GM18907 (cell line): ENCODE results near the gene STAT1.

Experiments
- ATAC-seq: cut with Tn5 transposase; IDR thresholded peaks from one replicate; pipeline ENCODE4 v1.9.1; 2021; ENCODE audit warnings: mild to moderate bottlenecking, moderate library complexity; ENCODE audit not compliant: unreplicated experiment

STAT1 gene

GRCh38 chr2:191032588-191033429 is 18.8 kb upstream of the STAT1 start:
- ATAC-seq, result no peak

DNA sequence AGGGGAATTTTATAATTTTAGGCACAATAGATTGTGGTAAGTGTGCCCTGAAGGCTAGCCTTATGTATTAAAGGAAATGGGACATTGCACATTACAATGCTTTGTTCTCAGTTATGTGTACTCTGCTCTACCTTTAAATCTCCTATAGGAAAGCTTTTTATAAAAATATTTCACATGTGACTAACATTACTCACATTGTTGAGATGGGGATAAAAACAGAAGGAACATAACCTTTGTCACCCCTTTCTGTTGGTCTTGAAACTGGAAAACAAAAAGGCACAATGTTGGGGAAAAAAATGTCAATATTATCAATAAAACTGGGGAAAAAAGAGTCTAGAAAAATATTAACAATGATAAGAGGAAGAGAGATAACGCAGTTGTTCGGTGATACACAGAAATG is 17.3 kb upstream of the STAT1 start:
- ATAC-seq, result no peak

GRCh38 chr2:191030521-191031154 is 16.7 kb upstream of the STAT1 start:
- ATAC-seq, result peak; percentile 90

- no peak for ATAC-seq
Observed at GRCh38 chr2:191029280-191029950, 15.4 kb upstream of the STAT1 start.

DNA sequence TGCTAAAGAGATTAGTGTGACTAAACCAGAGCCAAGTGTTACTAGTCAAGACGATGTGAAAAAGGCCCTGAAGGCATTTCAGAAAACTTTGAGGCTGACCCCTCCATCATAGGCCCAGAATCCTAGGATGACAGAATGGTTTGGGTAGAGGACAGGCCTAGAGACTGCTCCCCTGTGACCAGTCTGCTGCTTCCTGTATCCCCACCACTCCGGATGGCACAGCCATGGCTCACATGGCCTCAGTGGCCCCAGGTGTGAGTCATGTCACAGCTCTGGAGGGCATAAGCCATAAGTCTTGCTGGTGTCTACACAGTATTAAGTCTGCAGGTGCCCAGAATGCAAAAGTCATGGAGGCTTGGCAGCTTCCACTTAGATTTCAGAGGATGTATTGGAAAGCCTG is 12.4 kb upstream of the STAT1 start:
- no peak for ATAC-seq

DNA sequence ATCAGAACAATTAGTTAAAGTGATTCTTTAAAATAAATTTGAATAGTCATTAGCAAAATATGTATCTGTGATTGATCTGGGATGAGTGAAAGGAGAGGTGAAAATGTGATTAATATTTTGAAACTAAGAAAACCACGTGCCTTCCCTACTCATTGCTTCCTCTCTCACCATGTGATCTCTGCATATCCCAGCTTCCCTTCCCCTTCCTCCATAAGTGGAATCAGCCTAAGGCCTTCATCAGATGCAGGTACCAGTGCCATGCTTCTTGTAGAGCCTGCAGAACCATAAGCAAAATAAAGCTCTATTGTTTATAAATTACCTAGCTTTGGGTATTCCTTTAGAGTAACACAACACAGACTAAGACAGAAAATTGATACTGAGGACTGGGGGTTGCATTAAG is 11.2 kb upstream of the STAT1 start:
- ATAC-seq, result no peak

DNA sequence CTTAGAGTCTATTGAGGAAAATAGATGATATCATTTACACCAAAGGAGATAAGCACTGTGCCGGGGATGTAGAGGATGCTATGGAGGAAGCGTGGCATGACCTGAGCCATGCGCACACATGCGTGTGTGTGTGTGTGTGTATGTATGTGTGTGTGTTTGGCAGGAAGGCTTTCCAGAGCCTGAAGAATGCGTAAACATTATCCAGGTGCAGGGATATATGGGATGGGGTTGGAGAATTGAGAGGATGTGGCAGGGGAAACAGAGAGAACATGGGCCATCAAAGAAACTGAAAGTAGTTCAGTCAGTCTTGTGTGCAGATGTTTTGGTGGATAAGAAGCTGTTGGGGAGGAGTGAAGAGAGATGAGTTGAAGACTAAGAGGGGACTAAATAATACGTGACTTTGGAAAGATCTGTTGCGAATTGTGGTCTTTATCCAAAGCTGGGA is 9.3 kb upstream of the STAT1 start:
- ATAC-seq, result no peak

GRCh38 chr2:191020742-191021381 is 6.9 kb upstream of the STAT1 start:
- peak; percentile 22 for ATAC-seq

- peak; percentile 73 for ATAC-seq
Observed at GRCh38 chr2:191020221-191020741, 6.3 kb upstream of the STAT1 start.

DNA sequence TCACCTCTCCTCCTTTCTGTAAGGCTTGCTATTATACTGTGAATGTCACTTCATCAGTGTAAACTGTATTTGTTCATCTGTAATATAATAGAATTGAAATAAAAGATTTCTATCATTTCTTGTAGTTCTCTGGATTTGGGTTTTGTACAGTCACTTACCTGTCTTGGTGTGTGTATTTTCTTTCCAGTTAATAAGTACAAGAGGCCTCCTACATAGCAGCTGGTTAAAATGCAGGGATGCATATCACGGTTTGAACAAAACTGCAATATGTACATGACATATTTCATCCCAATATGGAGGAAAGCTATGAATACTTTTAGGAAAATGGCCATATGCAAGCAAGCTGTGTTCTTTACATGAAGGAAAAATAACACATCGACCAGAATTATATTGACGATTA is 5.4 kb upstream of the STAT1 start:
- no peak for ATAC-seq

GRCh38 chr2:191018643-191019119 is 4.7 kb upstream of the STAT1 start:
- peak; percentile 34 for ATAC-seq

DNA sequence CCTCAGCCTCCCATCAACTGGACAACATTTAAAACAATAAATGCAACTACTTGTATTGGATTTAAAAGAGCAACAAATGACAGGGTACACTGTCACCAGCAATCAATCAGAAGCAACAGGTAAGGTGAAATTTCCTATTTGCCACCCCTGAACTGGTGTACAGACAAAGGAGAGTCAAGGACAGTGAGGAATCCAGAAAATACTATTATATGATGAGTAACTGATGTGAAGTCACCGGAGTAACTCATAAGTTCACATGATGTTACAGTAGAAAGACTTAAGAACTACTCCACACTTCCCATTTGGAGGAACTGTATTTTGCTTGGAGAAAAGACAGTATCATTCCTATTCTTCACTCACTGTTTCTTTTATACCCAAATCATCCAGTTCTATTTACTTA is 4.1 kb upstream of the STAT1 start:
- ATAC-seq, result no peak

DNA sequence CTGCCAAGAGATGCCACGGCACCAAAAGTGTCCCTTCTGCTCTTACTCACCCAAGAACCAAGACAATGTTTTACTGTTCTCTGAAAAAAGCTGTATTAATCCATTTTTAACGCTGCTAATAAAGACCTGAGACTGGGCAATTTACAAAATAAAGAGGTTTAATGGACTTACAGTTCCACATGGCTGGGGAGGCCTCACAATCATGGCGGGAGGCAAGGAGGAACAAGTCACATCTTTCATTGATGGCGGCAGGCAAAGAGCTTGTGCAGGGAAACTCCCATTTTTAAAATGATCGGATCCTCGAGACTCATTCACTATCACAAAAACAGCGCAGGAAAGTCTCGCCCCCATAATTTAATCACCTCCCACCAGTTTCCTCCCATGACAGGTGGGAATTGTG is 1.9 kb upstream of the STAT1 start:
- no peak for ATAC-seq

DNA sequence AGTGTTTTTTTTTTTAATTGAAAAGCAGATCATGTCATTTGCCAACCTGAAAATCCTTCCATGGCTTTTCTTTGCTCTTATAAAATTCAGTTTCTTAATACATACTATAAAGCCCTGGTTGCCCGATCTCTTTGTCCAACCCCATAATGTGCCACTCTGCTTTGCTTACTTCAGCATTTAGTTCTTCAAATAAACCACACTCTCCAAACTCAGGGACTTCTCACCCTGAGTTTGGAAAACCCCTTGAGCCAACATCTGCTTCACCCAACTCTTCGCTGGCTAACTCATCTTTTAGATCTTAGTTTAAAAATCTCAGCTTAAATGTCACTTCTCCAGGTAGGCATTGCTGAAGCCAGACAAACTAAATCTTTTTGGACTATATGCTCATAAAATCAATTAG is 1.3 kb upstream of the STAT1 start:
- ATAC-seq, result no peak

DNA sequence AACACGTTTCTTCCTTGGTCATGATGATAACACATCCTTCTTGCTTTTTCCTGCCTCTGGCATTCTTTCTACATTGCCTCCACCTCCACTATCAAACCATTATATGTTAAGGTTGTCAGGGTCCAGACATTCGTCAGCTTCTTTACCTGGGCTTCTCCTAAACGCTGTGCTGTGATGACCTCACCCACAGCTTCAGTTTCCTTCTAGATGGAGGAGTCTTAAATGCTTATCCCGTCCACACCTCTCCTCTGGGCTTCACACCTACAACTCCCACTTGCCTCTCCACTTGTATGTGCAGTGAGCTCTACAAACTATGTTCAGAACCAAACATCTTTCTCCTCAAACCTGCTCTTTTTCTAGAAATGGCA is 666 bp upstream of the STAT1 start:
- peak; percentile 3 for ATAC-seq

DNA sequence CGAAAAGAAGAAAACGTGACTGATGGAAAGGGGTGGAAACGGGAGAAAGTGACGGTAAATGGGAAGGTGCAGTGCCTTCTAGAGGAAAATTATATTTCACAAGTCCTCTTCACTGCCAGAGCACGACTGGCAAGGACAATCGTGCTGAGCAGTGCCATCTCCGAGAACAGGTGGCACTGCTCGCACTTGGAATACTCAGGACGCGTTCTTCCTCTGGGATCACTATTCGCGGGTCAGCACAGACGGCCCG is 364 bp downstream of the STAT1 start:
- ATAC-seq, result no peak

- no peak for ATAC-seq
Observed at GRCh38 chr2:191012845-191013681, 908 bp downstream of the STAT1 start.

- no peak for ATAC-seq
Observed at GRCh38 chr2:191012346-191012745, 1.6 kb downstream of the STAT1 start.

- ATAC-seq, result no peak
Observed at GRCh38 chr2:191010887-191011885, 2.8 kb downstream of the STAT1 start.
